Omental fat pad (tissue), 4 donors: Measurements from ENCODE around the gene REEP1. TPM values are rescaled to one million over a fixed set of nuclear protein-coding genes. Genes with fewer than 3 reads are reported as not detected.
A peak's percentile ranks its signal among the peaks of the same experiment; 100 is the strongest.

Experiments used
- ATAC-seq: fragments of 150-250 bp; one replicate; pipeline ENCODE4 v1.9.1; 2016; ENCODE audit warnings: mild to moderate bottlenecking, moderate library complexity; ENCODE audit not compliant: low FRiP score
- DNase-seq: peaks from one replicate; pipeline ENCODE4 v3.0.0-alpha.2; 2019; ENCODE audit warnings: low spot score
- total RNA-seq, 4 donors: library from RNA; depleted of rRNA; stranded (reverse); fragments of >200 nt; gene quantifications; one replicate each; pipeline ENCODE4 v1.1.0, GENCODE V29; 2016
- TF ChIP-seq, protein P1 (sequence below), 3 donors: fragments of 450-650 bp; IDR thresholded peaks; one replicate each; pipeline ENCODE4 v1.5.1; 2016 to 2017; ENCODE audit warnings: antibody characterized with exemption in 3 of 3, mild to moderate bottlenecking in 3 of 3, moderate library complexity in 2 of 3

Gene REEP1, protein sequence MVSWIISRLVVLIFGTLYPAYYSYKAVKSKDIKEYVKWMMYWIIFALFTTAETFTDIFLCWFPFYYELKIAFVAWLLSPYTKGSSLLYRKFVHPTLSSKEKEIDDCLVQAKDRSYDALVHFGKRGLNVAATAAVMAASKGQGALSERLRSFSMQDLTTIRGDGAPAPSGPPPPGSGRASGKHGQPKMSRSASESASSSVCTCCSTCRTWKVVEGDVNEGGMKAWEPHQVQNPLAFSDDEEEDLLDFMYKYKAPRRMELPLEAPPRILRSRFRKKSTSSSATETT
- total RNA-seq, result 10 to 100 TPM in 1 of 4 donors, 1 to 10 TPM in 3; 2.5 to 15.4 (median 4.3) TPM

DNA sequence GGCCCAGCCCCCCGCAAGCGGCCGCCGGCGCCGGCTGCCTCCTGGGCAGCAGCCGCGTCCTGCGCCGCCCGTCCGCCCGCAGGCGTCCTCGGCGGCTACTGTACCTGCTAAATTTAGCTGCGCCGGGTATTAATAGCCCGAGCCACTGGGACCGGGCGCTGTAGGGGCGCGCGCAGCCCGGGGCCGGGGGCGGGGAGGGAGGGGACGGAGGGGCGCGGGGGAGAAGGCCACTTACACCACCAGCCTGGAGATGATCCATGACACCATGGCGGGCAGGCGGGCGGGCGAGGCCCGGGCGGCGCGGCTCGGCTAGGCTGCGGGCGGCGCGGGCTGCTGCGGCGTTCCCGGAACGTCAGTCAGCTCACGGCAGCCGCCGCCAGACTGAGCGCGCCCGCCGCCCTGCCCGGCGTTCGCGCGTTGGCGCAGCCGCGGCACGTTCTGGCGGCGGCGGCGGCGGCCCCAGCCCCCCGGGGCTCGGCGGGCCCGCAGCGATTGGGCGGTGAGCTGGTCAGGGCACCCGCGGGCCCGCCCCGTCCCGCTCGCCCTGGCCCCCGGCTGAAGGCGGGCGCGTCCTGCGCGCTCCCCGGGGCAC, at the start of gene REEP1:
Gene REEP1, minus strand, starts transcription at position 383 of the 592 bp plus-strand sequence. Its CDS starts 116 bp downstream, at position 267.
- TF ChIP-seq, protein P1, sequence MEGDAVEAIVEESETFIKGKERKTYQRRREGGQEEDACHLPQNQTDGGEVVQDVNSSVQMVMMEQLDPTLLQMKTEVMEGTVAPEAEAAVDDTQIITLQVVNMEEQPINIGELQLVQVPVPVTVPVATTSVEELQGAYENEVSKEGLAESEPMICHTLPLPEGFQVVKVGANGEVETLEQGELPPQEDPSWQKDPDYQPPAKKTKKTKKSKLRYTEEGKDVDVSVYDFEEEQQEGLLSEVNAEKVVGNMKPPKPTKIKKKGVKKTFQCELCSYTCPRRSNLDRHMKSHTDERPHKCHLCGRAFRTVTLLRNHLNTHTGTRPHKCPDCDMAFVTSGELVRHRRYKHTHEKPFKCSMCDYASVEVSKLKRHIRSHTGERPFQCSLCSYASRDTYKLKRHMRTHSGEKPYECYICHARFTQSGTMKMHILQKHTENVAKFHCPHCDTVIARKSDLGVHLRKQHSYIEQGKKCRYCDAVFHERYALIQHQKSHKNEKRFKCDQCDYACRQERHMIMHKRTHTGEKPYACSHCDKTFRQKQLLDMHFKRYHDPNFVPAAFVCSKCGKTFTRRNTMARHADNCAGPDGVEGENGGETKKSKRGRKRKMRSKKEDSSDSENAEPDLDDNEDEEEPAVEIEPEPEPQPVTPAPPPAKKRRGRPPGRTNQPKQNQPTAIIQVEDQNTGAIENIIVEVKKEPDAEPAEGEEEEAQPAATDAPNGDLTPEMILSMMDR (IDR thresholded peaks at IDR 0.05), result no peak
- ATAC-seq, result peak; percentile 81
- no peak for DNase-seq

DNA sequence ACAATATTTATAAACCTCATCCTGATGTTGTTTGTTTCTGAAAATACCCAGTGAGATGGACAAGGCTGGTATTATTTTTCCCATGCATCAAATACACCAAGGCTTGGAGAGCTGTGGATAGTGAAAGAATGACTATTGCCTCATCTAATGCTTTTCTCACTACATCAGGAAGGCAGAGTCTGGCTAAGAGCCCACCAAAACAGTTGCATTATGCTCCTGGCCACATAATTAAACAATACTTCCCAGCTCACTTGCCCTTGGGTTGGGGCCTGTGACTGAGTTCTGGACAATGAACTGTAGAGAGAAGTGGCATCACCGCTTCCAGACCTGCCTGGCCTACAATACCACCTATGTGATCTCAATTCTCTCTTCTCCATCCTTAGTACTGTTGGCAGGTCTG, 46.4 kb upstream of the REEP1 start:
- ATAC-seq (no peak), DNase-seq (no peak)
- TF ChIP-seq, protein P1 (IDR thresholded peaks at IDR 0.05), result no peak

DNA sequence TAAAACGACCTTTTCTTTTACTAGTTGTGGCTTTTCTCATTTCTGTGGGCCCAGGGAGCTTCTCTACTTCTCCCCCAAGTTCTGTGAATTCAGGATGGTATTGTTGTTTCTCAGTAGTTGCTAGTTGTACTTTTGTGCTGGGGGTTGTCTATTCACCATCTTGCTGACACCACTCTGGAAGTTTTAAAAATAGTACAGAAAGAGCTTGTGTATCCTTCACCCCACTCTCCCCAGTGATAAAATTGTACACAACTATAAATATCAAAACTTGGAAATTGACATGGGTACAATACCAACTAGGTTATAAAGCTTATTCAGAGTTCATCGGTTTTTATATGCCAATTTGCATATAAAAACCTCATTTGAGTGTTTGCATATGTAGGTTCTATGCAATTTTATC, 45.3 kb upstream of the REEP1 start:
- DNase-seq (no peak), ATAC-seq (no peak)
- TF ChIP-seq, protein P1 (IDR thresholded peaks at IDR 0.05), result no peak

DNA sequence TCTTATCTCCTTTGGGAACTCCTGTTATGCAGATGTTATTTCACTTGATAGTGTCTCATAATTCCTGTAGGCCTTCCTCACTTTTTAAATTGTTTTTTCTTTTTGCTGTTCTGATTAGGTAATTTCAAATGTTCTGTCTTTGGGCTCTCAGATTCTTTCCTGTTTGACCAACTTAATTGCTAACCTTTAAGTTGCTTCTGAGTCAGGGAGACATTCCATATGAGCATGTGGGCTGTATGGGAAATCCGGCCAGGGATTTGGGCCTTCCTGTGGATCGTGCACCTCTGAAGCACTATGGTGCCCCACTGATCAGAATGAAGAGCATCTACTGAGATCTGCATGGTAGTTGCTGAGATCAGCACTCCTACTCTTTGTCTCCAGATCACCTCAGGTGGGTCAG, 44.7 kb upstream of the REEP1 start:
- TF ChIP-seq, protein P1 (IDR thresholded peaks at IDR 0.05), result no peak
- DNase-seq (no peak), ATAC-seq (no peak)

DNA sequence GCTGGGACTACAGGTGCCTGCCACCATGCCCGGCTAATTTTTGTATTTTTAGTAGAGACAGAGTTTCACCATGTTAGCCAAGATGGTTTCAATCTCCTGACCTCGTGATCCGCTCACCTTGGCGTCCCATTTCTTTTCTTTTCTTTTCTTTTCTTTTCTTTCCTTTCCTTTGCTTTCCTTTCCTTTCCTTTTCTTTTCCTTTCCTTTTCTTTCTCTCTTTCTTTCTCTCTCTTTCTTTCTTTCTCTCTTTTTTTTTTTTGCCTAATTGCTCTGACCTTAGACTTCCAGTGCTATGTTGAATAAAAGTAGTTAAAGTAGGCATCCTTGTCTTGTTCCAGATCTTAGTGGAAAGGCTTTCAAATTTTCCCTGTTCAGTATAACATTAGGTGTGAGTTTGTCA, 41.0 kb upstream of the REEP1 start:
- DNase-seq (no peak), ATAC-seq (no peak)
- TF ChIP-seq, protein P1 (IDR thresholded peaks at IDR 0.05), result no peak

DNA sequence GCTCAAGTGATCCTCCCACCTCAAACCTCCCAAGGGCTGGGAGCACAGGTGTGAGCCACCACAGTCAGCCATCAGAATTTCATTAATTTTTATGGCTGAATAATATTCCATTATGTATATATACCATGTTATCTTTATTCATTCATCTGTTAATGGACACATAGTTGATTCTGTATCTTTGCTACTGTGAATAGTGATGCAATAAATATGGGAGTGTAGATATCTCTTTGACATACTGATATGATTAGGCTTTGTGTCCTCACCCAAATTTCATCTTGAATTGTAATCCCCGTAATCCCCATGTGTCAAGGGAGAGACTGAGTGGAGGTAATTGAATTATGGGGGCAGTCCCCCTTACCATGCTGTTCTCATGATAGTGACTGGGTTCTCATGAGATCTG, 38.2 kb upstream of the REEP1 start:
- ATAC-seq (no peak), DNase-seq (no peak)
- TF ChIP-seq, protein P1 (IDR thresholded peaks at IDR 0.05), result no peak
